K562 (cell line): ENCODE data around the gene DLL4. TPM values are rescaled to one million over a fixed set of nuclear protein-coding genes. Genes with fewer than 3 reads are reported as not detected.

Experiments used
- ATAC-seq: fragments of 200-7000 bp; cut with Tn5 transposase; 3 replicates; pipeline ENCODE4 v1.9.1; 2020; ENCODE audit warnings: moderate library complexity
- BruUV-seq: library from RNA; stranded (reverse); fragments of 400-500 nt; replicated peaks from 2 replicates; lab custom pipeline; 2021; lab: Mats Ljungman, UMichigan
- CTCF ChIA-PET: fragments of 300-600 bp; formaldehyde crosslinking; extraction: SDS; loops from one replicate; lab custom pipeline; 2021; ENCODE audit warnings: low intra/inter-chr PET ratio; lab: Yijun Ruan, JAX
- POLR2A ChIA-PET: fragments of 300-600, 350-650 bp; sonication (Branson Sonifier 250); formaldehyde crosslinking; extraction: SDS; loops from one replicate; lab custom pipeline; 2021; ENCODE audit warnings: antibody characterized with exemption, inconsistent platforms; lab: Yijun Ruan, JAX
- DNase-seq, 4 experiments: peaks; one replicate each; pipeline versions ENCODE4 v3.0.0 to v3.0.0-alpha.2; 2011 to 2018; ENCODE audit warnings: low spot score in 3 of 4, mixed read lengths in 3 of 4; ENCODE audit errors: extremely low read depth in 1 of 4
- FAIRE-seq: peaks from 2 replicates; lab custom pipeline; 2011; peaks lifted over from hg19 to GRCh38; lab: Jason Lieb, UNC
- H2AFZ ChIP-seq: 2 replicates; pipeline ENCODE4 v1.6.0; 2011; ENCODE audit warnings: low read depth, low read length, control low read depth, inconsistent platforms
- H3K27ac ChIP-seq: fragments of 200-600 bp; 3 replicates; pipeline ENCODE4 v1.8.0; 2011; ENCODE audit warnings: low read depth, mild to moderate bottlenecking, control low read depth, inconsistent platforms, low read length, moderate library complexity, mixed read lengths; ENCODE audit errors: extremely low read depth
- H3K27me3 ChIP-seq, 2 experiments: fragments of 300-600 bp in 1 of 2; 2 replicates in 1 of 2; 3 replicates in 1 of 2; pipeline versions ENCODE4 v1.6.0 to v1.8.0; 2011; ENCODE audit warnings: inconsistent platforms in 2 of 2, low read length in 2 of 2, mild to moderate bottlenecking in 1 of 2, mixed read lengths in 1 of 2, moderate library complexity in 1 of 2; ENCODE audit not compliant: control insufficient read depth in 2 of 2, insufficient read depth in 2 of 2
- H3K36me3 ChIP-seq: fragments of 300-600 bp; 3 replicates; pipeline ENCODE4 v1.8.0; 2011; ENCODE audit warnings: mild to moderate bottlenecking, low read length, inconsistent platforms; ENCODE audit not compliant: control insufficient read depth, insufficient read depth
- H3K4me1 ChIP-seq, 2 experiments: fragments of 200-600 bp in 1 of 2; replicated peaks in 1 of 2; 2 replicates in 1 of 2; 3 replicates in 1 of 2; pipeline versions ENCODE4 v1.5.1 to v1.8.0; 2011; ENCODE audit warnings: inconsistent platforms in 2 of 2, low read length in 2 of 2, mild to moderate bottlenecking in 1 of 2, mixed read lengths in 1 of 2, moderate library complexity in 1 of 2; ENCODE audit not compliant: control insufficient read depth in 2 of 2, insufficient read depth in 2 of 2
- H3K4me2 ChIP-seq: 2 replicates; pipeline ENCODE4 v1.6.1; 2011; ENCODE audit warnings: low read length, control low read depth, inconsistent platforms, mixed read lengths; ENCODE audit not compliant: insufficient read depth
- H3K4me3 ChIP-seq: fragments of 200-600 bp; sonication (generic), shearing (Covaris generic); 2 replicates; pipeline ENCODE4 v1.5.1; 2016; ENCODE audit warnings: control low read depth, inconsistent platforms
- H3K79me2 ChIP-seq: fragments of 200-600 bp; 3 replicates; pipeline ENCODE4 v1.8.0; 2011; ENCODE audit warnings: low read length, inconsistent platforms; ENCODE audit not compliant: control insufficient read depth, insufficient read depth
- H3K9ac ChIP-seq, 2 experiments: 2 replicates each; pipeline versions ENCODE4 v1.6.0 to v1.6.1; 2011; ENCODE audit warnings: low read depth in 2 of 2, low read length in 2 of 2, control low read depth in 1 of 2, inconsistent platforms in 1 of 2, mild to moderate bottlenecking in 1 of 2, mixed read lengths in 1 of 2; ENCODE audit not compliant: insufficient read depth in 1 of 2
- H3K9me1 ChIP-seq: one replicate; pipeline ENCODE4 v1.6.0; 2011; ENCODE audit warnings: inconsistent platforms, mild to moderate bottlenecking, low read length, moderate library complexity; ENCODE audit not compliant: control insufficient read depth, insufficient read depth
- H3K9me3 ChIP-seq: replicated peaks from 2 replicates; pipeline ENCODE4 v1.5.1; 2011; ENCODE audit warnings: low read depth, low read length, inconsistent platforms; ENCODE audit not compliant: control insufficient read depth, insufficient read depth
- H4K20me1 ChIP-seq: replicated peaks from 2 replicates; pipeline ENCODE4 v1.6.1; 2011; ENCODE audit warnings: low read length, inconsistent platforms, mixed read lengths; ENCODE audit not compliant: control insufficient read depth, insufficient read depth
- CEBPB ChIP-seq: fragments of 450-650 bp; IDR thresholded peaks from 2 replicates; pipeline ENCODE4 v1.6.1; 2016; ENCODE audit warnings: missing genetic modification characterization, missing compliant biosample characterization
- CHAMP1 ChIP-seq: fragments of 450-650 bp; IDR thresholded peaks from 2 replicates; pipeline ENCODE4 v1.6.1; 2016; ENCODE audit warnings: mild to moderate bottlenecking
- ELK1 ChIP-seq: sonication (generic); formaldehyde crosslinking; IDR thresholded peaks from 2 replicates; pipeline ENCODE4 v1.8.1; 2022; ENCODE audit warnings: missing genetic modification reagents
- HDGF ChIP-seq: fragments of 450-650 bp; IDR thresholded peaks from 2 replicates; pipeline ENCODE4 v1.6.1; 2016
- HOXB6 ChIP-seq: fragments of 250-450 bp; sonication (Bioruptor Pico); IDR thresholded peaks from 2 replicates; pipeline ENCODE4 v1.5.1; 2022; ENCODE audit warnings: mild to moderate bottlenecking, borderline replicate concordance
- KLF10 ChIP-seq: fragments of 250-450 bp; sonication (Bioruptor Pico); IDR thresholded peaks from 2 replicates; pipeline ENCODE4 v1.6.1; 2021; ENCODE audit warnings: matching md5 sums
- MCM3 ChIP-seq: fragments of 450-650 bp; IDR thresholded peaks from 2 replicates; pipeline ENCODE4 v1.6.1; 2016
- MTA2 ChIP-seq: fragments of 450-650 bp; IDR thresholded peaks from 2 replicates; pipeline ENCODE4 v1.6.1; 2016; ENCODE audit warnings: low read depth
- NFE2 ChIP-seq: IDR thresholded peaks from 2 replicates; pipeline ENCODE4 v1.6.1; 2014; ENCODE audit warnings: antibody characterized with exemption, low read depth
- POLR2G ChIP-seq: fragments of 200-400 bp; formaldehyde crosslinking; IDR thresholded peaks from 2 replicates; pipeline ENCODE4 v1.6.1; 2017; ENCODE audit warnings: low read depth, mild to moderate bottlenecking, antibody characterized with exemption, low read length, moderate library complexity
- POLR3A ChIP-seq: IDR thresholded peaks from 2 replicates; pipeline ENCODE4 v1.6.1; 2011; ENCODE audit warnings: borderline replicate concordance, mild to moderate bottlenecking, moderate library complexity; ENCODE audit not compliant: insufficient read length, insufficient read depth; ENCODE audit errors: extremely low read depth
- TSC22D4 ChIP-seq: fragments of 450-650 bp; IDR thresholded peaks from 2 replicates; pipeline ENCODE4 v1.6.1; 2016; ENCODE audit warnings: missing genetic modification characterization, missing biosample characterization, control low read depth
- XRCC3 ChIP-seq: fragments of 450-650 bp; IDR thresholded peaks from 2 replicates; pipeline ENCODE4 v1.6.1; 2017; ENCODE audit warnings: mild to moderate bottlenecking, moderate library complexity
- ZBTB11 ChIP-seq, 3 experiments: fragments of 200-800 bp in 1 of 3; fragments of 250-450 bp in 1 of 3; fragments of 450-650 bp in 1 of 3; sonication (Bioruptor Pico) in 1 of 3; sonication (Bioruptor generic) in 1 of 3; formaldehyde crosslinking in 1 of 3; IDR thresholded peaks; 2 replicates each; pipeline versions ENCODE4 v1.6.1 to v1.8.0; 2016 to 2022; ENCODE audit warnings: mild to moderate bottlenecking in 2 of 3, missing genetic modification characterization in 2 of 3, missing compliant biosample characterization in 1 of 3, moderate library complexity in 1 of 3
- ZNF224 ChIP-seq: sonication (generic); formaldehyde crosslinking; IDR thresholded peaks from 2 replicates; pipeline ENCODE4 v1.8.0; 2022; ENCODE audit warnings: mild to moderate bottlenecking, missing genetic modification reagents
- ZNF41 ChIP-seq: fragments of 250-450 bp; sonication (Bioruptor Pico); conservative IDR thresholded peaks from 2 replicates; pipeline ENCODE4 v1.4.0; 2020; ENCODE audit warnings: mild to moderate bottlenecking
- ZNF586 ChIP-seq: fragments of 450-650 bp; formaldehyde crosslinking; conservative IDR thresholded peaks from 2 replicates; pipeline ENCODE4 v1.4.0; 2020; ENCODE audit warnings: mild to moderate bottlenecking, moderate library complexity
- ZNF778 ChIP-seq: fragments of 450-650 bp; formaldehyde crosslinking; IDR thresholded peaks from 2 replicates; pipeline ENCODE4 v1.4.0; 2020; ENCODE audit warnings: mild to moderate bottlenecking, moderate library complexity
- WGBS: fragments of 100-300 bp; shearing (Covaris generic); methylation state at CpG from one replicate; pipeline ENCODE4 v1.1.6; 2016; ENCODE audit warnings: low coverage, mixed read lengths; ENCODE audit not compliant: insufficient coverage; ENCODE audit errors: missing lambda C conversion rate; 5-methylcytosine and 5-hydroxymethylcytosine counted together
- in situ Hi-C: fragments of 300-500 bp; cut with MboI; formaldehyde crosslinking; loops from 4 replicates; pipeline ENCODE4 v1.15.0; 2018; ENCODE audit warnings: inconsistent platforms, mixed read lengths
- intact Hi-C: fragments of 100-400 bp; cut with micrococcal nuclease; formaldehyde crosslinking; loops from 2 replicates; pipeline ENCODE4 v1.14.2; 2022
- polyA plus RNA-seq, 8 experiments: library from polyadenylated mRNA; depleted of rRNA in 4 of 8; stranded (reverse) in 5 of 8; unstranded in 3 of 8; fragments of >200 nt; fragmentation: Nextera tagmentation in 2 of 8; fragmentation: Illumina TruSeq in 1 of 8; extraction: Ambion mirVana in 2 of 8; extraction: Trizol in 1 of 8; gene quantifications; 2 replicates each; pipeline versions ENCODE4 v1.2.1 to v1.2.3, GENCODE V29; 2011 to 2014; ENCODE audit warnings: inconsistent platforms in 1 of 8, missing spikeins in 1 of 8
- total RNA-seq, 7 experiments: library from RNA; depleted of rRNA in 6 of 7; stranded (reverse); fragments of >200 nt in 6 of 7; fragmentation: Illumina TruSeq in 2 of 7; extraction: Trizol in 2 of 7; gene quantifications; 2 replicates each; pipeline versions ENCODE4 v1.2.1 to v1.2.3, GENCODE V29; 2011 to 2021; ENCODE audit warnings: low replicate concordance in 1 of 7

Gene DLL4
- total and polyA plus RNA-seq, 9 of the 15 experiments (the other 6 are each of a cell fraction or from before 2014, with no cell fraction given) = 0.04 to 1.1 (median 0.41) TPM; not detected in 1

GRCh38 chr15:40914013-40914412 is 15.1 kb upstream of the DLL4 start:
- FAIRE-seq (peak; percentile 54), DNase-seq (no peak), ATAC-seq (no peak)
- intact Hi-C loops (loop anchor here (2.0 kb wide), 1 partner anchor 109 kb away; no protein-coding TSS in a partner anchor), in situ Hi-C loops (no loop called here)
- no peaks in the 10 kb centered on the region for H3K27me3 ChIP-seq
- H4K20me1 ChIP-seq = no peaks in the 10 kb centered on the region
- H3K79me2 ChIP-seq = no peaks in the 10 kb centered on the region
- CTCF ChIA-PET = interaction anchor here (0.6 to 1.5 kb wide), 2 partner anchors 104 to 108 kb away, joined by 3 to 8 read pairs; no protein-coding TSS in a partner anchor
- H3K27ac ChIP-seq = no peak overlapping the region
- peaks cover 0 to 30% of the 10 kb centered on the region in 2 experiments; a peak in 2 of 5 replicates for H3K4me1 ChIP-seq
- no peaks in the 10 kb centered on the region for H3K9me3 ChIP-seq
- no peaks in the 10 kb centered on the region for H3K36me3 ChIP-seq
- no peak overlapping the region for H3K4me2 ChIP-seq
- 90% methylated on average over 12 of the region's 12 CpGs for WGBS
- no peak overlapping the region for H3K4me3 ChIP-seq
- no peaks in the 10 kb centered on the region for H3K9me1 ChIP-seq
- POLR2A ChIA-PET = no interaction called here
- 0 out of 2 replicates have a peak overlapping the region, but pooled peaks have one; percentile 4 for H2AFZ ChIP-seq
- BruUV-seq = no TSS peak
- no peak overlapping the region for H3K9ac ChIP-seq
- TF ChIP-seq XRCC3 (no peak), CHAMP1 (no peak), ELK1 (CRISPR knock-in tag) (no peak), HDGF (no peak), NFE2 (no peak), TSC22D4 (peak; percentile 48; the same call in 1 of the 2 replicates), ZNF586 (CRISPR knock-in tag) (no peak), ZBTB11 (CRISPR knock-in tag; IDR thresholded peaks at IDR 0.05) (no peak), POLR2G (no peak), HOXB6 (CRISPR knock-in tag) (no peak), ZNF41 (no peak), ZNF778 (CRISPR knock-in tag) (no peak), POLR3A (no peak), CEBPB (tag) (no peak), MTA2 (no peak), MCM3 (peak; percentile 37; the same call in 1 of the 2 replicates), ZNF224 (CRISPR knock-in tag) (no peak), KLF10 (CRISPR knock-in tag) (no peak)
